Astrocyte of the cerebellum (primary cell): ENCODE results near the gene TCF4.

ENCODE experiments used
- DNase-seq: peaks from one replicate; pipeline ENCODE4 v3.0.0-alpha.2; 2011; ENCODE audit warnings: low read depth
- H3K4me3 ChIP-seq: 2 replicates; pipeline ENCODE4 v1.5.1; 2011; ENCODE audit warnings: mild to moderate bottlenecking, low read depth, low read length, moderate library complexity
- CTCF ChIP-seq: IDR thresholded peaks from 2 replicates; pipeline ENCODE4 v1.5.1; 2012; ENCODE audit warnings: low read length, low read depth, moderate library complexity, mild to moderate bottlenecking; ENCODE audit errors: missing control alignments
- in situ Hi-C: cut with HindIII; loops from 2 replicates; pipeline ENCODE4 v1.10.0; 2017; ENCODE audit warnings: low sequenced_read_pairs

Gene TCF4

GRCh38 chr18:55317864-55318263 lies 270.1 kb downstream of the TCF4 start:
- DNase-seq: no peak
- in situ Hi-C loops: no loop called here
- no peak for TF ChIP-seq CTCF
- H3K4me3 ChIP-seq: no peak overlapping the region

- H3K4me3 ChIP-seq: no peak overlapping the region
- in situ Hi-C loops: no loop called here
- TF ChIP-seq CTCF: no peak
- no peak for DNase-seq
Measured at GRCh38 chr18:55317324-55317723, 270.7 kb downstream of the TCF4 start.

DNA sequence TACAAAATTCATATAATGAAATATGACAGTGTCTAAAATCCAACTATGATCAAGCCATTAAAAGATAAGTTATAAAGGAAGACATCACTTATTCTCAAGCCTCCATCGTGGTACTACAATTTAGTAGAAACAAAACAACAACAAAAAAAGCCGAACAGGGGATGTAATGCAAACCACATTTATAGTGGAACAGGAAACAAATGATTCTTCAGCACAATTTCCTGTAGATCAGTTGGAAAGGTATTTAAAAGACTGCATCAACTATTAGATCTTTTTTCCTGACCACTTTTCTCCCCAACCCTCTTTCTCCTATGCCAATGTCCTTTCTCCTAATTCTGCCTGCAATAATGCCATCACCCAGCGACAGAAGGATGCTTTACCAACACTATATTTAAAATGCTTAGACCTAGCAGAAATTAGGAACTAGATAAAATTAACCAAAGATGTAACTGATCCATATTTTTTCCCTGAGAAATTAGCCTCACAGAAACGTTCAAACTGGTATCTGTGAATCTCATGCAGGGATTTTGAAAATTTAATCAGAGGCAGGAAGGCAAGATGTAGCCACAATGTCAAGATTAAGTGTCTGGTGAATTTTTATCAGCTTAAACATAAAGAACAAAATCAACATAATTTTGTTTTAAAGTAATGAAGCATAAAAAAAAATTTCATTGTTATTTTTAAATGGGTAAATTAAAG lies 271.4 kb downstream of the TCF4 start:
- no peak overlapping the region for H3K4me3 ChIP-seq
- no peak for DNase-seq
- no peak for TF ChIP-seq CTCF

DNA sequence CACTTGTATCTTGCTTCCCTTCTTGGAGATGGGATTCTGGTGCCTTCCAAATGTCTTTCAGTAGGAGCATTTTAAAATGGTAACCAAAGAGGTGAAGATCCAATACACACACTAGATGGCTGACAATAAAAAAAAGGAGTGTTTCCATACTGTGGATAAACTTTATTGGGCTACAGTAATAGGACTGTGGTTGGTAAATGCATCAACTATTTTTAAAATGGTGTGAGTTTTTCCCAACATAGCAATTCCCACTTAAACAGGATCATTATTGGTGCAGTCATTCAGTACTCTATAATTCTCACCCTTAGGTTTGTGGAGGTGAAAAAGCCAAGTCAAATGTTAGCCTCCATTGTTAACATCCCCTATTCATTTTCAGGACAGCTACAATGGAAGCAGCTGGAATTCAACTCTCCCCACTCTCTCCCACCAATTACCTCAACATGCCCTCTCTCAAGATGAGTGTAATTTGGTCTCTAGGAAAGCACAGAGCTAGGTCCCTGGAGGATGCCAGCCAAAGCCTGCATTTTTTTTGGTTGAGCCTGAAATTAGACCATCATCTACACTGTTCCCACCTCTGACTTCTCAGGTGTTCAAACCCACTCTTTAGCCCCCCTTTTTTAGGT lies 273.3 kb downstream of the TCF4 start:
- in situ Hi-C loops: no loop called here
- TF ChIP-seq CTCF: no peak
- no peak overlapping the region for H3K4me3 ChIP-seq
- no peak for DNase-seq

More for the DNA sequence above, 271.4 kb downstream of the TCF4 start:
- in situ Hi-C loops: no loop called here

DNA sequence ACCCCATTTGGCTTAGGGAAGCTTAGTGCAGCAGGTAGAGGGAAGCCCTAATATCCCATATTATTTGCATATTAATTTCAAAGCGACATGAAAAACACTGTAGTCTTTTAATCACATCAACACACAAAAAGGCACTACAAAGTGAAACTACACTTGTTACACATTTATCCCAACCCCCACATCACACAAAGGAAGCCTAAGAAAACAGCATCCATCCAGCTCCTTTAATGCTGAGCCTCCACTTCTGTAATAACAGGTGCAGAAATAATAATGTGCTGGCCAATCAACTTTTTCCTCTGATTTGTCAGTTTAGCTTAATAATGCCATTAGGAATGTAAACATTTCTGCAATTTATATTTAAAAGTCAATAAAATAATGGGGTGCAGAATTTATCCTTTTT lies 274.0 kb downstream of the TCF4 start:
- TF ChIP-seq CTCF: no peak
- H3K4me3 ChIP-seq: no peak overlapping the region
- no peak for DNase-seq
- in situ Hi-C loops: no loop called here

DNA sequence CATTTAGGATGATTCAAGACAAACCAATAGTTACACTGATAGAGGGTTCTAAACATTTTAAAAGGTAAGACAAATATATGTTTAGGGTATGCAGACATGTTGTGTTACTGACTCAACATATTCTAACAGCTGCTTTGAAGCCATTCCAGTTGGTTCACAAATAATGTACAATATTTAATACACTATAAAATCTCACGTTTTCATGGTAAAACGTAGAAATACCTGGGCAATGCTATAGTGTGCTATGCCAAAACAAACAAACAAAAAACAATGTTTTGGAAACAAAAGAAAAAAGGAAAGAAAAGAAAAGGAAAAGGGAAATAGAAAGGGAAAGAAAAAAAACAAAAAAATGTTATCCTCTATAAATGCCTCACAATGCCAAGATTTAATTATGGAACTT lies 277.1 kb downstream of the TCF4 start:
- in situ Hi-C loops: no loop called here
- no peak for TF ChIP-seq CTCF
- H3K4me3 ChIP-seq: no peak overlapping the region
- no peak for DNase-seq
